GM19324 (cell line): ENCODE measurements around the gene ASRGL1.

ENCODE experiments used
- ATAC-seq: cut with Tn5 transposase; IDR thresholded peaks from one replicate; pipeline ENCODE4 v1.9.1; 2021; ENCODE audit warnings: mild to moderate bottlenecking, moderate library complexity; ENCODE audit not compliant: unreplicated experiment, low FRiP score

ASRGL1 gene

GRCh38 chr11:62391642-62392425 lies 54.6 kb downstream of the ASRGL1 start:
- ATAC-seq, result no peak

DNA sequence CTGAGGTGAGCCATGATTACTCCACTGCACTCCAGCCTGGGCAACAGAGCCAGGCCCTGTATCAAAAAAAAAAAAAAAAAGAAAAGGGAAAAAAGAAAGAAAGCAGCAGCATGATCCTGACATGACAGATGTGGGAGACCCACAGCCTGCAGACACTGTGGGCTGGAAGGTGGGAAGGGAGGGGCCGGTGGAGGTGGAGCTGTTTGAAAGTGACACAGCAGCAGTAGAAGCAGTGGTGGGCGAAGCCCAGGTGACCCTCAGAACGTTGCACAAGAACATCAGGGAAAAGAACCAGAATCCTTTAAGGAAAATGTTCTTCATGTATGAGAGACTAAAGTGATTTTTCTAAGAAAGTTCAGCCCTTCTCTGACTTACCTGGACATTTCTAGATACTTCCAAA lies 55.3 kb downstream of the ASRGL1 start:
- no peak for ATAC-seq

DNA sequence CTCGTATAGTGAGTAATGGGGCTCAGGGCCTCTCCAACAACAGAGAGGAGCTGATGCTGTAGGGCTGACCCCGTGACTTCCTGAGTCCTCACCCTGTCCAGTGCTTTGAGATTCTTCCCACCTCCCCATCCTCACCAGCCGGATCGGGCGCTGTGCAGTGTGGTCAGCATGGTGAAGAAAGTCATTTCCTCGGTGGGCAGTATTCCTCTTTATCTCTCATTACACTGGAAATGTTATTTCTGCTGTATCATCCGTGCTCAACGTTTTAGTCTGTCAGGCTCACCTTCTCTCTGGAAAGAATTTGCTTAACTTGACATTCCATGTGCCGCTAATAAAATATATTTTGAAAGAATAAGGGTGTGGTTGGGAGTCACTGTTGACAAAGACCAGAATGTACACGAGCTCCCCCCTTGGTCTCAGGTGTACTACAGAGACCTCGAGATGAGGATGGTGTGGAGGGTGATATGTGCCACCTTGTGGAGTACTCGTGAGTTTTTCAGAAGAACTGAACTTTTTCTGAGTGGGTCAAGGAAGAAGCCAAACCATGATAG lies 55.9 kb downstream of the ASRGL1 start:
- ATAC-seq, result no peak

DNA sequence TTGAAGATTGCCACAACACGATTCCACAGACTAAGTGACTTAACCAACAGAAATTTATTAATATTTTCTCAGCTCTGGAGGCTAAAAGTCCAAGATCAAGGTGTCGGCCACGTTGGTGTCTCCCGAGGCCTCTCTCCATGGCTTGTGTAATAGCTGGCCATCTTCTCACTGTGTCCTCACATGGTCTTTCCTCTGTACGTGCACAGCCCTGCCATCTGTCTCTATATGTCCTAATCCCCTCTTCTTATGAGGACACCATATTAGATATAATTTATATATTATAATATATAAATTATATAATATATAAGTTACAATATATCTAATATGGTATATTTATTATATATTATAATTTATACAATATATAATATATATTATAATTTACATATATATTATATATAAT lies 56.5 kb downstream of the ASRGL1 start:
- ATAC-seq, result no peak

GRCh38 chr11:62394825-62395538 lies 57.7 kb downstream of the ASRGL1 start:
- ATAC-seq, result no peak

- no peak for ATAC-seq
Observed at GRCh38 chr11:62395885-62396551, 58.8 kb downstream of the ASRGL1 start.

- ATAC-seq, result no peak
Observed at GRCh38 chr11:62398011-62398994, 61.1 kb downstream of the ASRGL1 start.

DNA sequence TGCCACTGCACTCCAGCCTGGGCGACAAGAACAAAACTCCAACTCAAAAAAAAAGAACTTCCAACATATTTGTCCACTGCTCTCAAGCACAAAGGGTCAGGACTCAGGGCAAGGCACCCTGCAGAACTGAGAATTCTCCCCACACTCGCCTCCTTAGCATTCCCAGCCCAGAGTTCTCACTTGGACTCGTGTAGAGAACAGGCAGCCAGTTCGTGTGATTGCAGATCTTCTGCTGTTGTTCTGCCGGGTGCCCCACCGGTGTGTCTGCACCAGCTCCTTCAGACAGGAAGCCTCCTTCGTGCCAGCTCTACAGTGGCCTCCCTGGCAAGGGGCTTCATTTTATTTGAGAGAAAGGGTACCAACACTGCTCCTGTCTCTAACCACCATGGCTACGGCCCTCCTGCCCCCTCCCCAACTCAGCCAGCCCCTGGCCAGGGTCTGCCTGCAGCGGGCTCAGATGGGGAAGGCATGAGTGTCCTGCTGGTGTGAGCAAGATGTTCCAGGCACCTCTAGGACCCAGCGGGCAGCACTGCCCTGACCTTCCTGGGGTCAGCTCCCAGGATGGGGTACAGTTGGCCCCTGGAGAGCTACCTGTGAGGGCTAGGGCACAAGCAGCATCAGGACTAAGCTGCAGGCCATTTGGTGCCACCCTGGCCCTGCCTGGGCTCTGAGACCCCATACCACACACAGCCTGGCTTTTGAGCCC lies 62.1 kb downstream of the ASRGL1 start:
- ATAC-seq, result no peak

DNA sequence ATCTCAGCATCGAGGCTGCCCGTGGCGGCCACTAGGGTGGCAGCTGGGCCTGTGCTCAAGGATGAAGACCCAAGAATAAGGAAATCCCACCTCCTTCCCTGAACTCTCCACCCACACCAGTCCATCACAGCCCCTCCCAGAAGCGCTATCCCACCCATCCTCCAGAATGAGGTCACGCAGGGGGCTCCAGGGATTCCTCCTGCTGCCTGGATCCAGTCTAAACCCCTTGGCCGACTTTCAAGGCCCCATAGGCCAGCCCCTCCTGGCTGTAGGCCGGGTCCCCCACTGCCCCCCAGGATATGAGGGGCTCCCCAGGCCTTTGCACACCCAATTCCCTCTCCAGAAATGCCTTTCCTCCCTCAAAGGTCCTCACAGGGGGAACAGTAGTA lies 62.6 kb downstream of the ASRGL1 start:
- no peak for ATAC-seq

- no peak for ATAC-seq
Observed at GRCh38 chr11:62400281-62400680, 63.0 kb downstream of the ASRGL1 start.

GRCh38 chr11:62400760-62401159 lies 63.5 kb downstream of the ASRGL1 start:
- ATAC-seq, result no peak

- no peak for ATAC-seq
Observed at GRCh38 chr11:62401356-62401755, 64.1 kb downstream of the ASRGL1 start.

- no peak for ATAC-seq
Observed at GRCh38 chr11:62401811-62402210, 64.6 kb downstream of the ASRGL1 start.

- ATAC-seq, result no peak
Observed at GRCh38 chr11:62402226-62402959, 65.1 kb downstream of the ASRGL1 start.

GRCh38 chr11:62402960-62403730 lies 65.9 kb downstream of the ASRGL1 start:
- no peak for ATAC-seq

DNA sequence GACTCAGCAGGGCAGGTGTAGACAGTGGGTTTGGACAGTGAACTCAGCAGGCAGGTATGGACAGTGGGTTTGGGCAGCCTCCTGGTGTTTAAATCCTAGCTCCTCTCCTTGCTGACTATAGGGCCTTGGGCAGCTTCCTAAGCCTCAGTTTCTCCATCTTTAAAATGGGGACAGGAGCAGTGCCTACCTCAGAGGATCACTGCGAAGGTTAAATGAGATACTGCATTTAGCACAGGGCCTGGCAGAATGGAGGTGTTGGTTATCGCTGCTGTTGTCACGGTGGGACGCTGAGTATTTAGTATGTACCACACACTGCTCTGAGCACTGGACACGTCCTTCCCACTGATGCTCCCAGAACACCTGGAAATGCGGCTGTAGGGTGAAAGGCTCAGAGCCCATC lies 67.2 kb downstream of the ASRGL1 start:
- ATAC-seq, result no peak

GRCh38 chr11:62404901-62405300 lies 67.7 kb downstream of the ASRGL1 start:
- no peak for ATAC-seq

DNA sequence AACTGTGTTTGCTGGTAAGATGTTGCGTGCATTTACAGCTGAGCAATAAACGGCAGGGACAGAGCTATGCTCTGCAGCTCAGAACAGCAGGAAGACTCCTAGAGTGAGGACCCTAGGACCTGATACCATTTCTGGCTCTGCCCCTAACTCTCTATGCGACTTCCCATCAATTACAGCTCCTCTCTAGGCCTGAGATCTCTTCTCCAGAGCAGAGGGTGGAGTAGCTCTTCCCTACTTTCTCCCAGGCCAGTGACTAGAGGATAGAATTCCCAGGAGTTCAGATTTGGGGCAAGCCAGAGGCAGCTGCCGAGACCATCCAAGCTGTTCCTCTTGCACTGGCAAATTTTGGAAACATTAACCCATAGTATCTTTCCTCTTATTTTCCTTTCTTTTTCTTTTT lies 68.8 kb downstream of the ASRGL1 start:
- no peak for ATAC-seq
